Fibroblast of skin of right biceps (primary cell): ENCODE results near the gene STAMBP.
A peak's percentile ranks its signal among the peaks of the same experiment; 100 is the strongest.

Source experiments
- DNase-seq: peaks from one replicate; pipeline ENCODE4 v3.0.0-alpha.2; 2013

The STAMBP gene

GRCh38 chr2:73908689-73909652 lies 80.2 kb downstream of the STAMBP start:
- no peak for DNase-seq

GRCh38 chr2:73910873-73911547 lies 82.2 kb downstream of the STAMBP start:
- no peak for DNase-seq

DNA sequence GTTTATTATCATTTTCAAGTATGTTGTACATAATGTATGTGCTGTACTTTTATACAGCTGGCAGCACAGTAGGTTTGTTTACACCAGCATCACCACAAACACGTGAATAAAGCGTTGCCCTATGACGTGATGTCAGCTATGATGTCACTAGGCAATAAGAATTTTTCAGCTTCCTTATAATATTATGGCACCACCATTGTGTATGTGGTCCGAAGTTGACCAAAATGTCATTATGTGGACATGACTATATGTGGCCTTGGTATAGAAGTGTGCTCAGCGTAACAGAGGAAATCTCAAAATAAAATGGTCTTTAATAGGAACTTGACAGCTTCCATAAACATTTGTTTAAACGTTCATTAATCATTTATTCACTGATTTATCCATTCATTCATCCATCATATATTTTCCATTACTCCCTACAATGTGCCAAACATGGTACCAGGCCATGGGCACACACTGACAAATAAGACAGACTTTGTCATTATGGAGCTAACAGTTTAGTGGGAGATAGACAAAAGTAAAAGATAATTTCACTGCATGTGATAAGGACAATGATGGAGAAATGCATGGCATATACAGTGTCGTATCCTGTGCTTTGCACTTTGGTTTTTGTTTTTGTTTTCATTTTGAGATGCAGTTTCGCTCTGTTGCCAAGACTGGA lies 82.9 kb downstream of the STAMBP start:
- no peak for DNase-seq

- DNase-seq, result no peak
Observed at GRCh38 chr2:73913414-73914054, 84.8 kb downstream of the STAMBP start.

- DNase-seq, result no peak
Observed at GRCh38 chr2:73914667-73915066, 85.9 kb downstream of the STAMBP start.

GRCh38 chr2:73915437-73915993 lies 86.8 kb downstream of the STAMBP start:
- no peak for DNase-seq

GRCh38 chr2:73916666-73917065 lies 87.9 kb downstream of the STAMBP start:
- no peak for DNase-seq

GRCh38 chr2:73917296-73917695 lies 88.5 kb downstream of the STAMBP start:
- DNase-seq, result no peak

- no peak for DNase-seq
Observed at GRCh38 chr2:73917696-73918207, 89.0 kb downstream of the STAMBP start.

GRCh38 chr2:73918856-73919255 lies 90.1 kb downstream of the STAMBP start:
- DNase-seq, result no peak

- DNase-seq, result no peak
Observed at GRCh38 chr2:73919596-73920228, 91.0 kb downstream of the STAMBP start.

DNA sequence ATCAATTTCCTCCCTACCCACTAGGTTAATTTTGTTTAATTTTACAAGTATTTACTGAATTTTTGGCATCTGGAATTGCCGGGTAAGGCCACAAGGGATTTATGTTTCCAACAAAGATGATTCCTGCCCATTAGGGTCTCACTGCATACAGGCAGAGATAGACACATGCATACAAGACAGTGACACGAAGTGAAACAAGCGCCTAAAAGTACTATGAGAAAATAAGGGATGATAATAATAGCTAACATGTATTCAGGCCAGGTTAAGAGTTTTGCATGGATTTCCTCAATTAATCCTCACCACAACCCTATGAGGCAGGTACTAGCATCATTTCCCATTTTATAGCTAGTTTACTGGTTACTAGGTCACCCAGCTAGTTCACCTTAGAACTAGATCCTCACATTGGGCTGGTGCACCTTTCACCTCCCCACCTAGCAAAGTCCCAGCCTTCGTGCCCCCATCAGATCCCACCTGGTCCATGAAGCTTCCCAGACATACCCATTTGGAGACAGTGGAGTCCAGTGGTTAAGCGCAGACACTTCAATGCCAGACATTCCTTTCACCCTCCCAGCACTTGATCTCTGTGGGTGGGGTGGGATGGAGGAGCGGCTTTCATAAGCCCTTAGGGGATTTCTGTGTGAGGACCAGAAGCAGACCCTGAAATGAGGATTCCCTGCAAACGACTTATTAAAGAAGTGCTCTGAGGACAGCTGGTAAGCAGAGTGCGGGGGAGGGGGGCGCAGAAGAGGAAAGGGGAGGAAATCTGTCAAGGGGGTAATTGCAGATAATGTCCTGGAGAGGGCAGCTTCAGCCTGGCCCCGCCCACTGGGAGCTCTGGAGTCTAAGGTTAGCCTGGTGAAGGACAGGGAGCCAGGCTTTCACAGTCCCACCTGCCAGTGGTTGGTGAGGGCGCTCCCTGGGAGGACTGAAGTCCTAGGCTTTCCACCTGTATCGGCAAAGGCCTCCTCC lies 92.1 kb downstream of the STAMBP start:
- peak; percentile 22 for DNase-seq

DNA sequence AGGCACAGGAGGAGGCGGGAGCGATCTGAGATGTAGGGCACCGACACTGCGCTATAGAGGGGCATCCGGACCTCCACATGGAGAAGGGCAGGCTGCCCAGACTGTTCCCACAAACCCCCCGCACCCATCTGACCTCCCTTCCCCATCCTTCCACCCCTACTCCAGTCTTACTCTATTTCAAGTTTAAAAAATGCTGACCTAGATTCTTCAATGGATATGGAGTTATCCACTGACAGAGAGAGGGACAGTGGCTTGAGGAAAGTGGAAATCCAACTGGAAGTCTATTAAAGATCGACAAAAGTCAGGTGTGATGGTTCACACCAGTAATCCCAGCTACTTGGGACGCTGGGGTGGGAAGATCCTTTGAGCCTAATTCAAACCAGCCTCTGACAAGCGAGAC lies 92.8 kb downstream of the STAMBP start:
- no peak for DNase-seq

DNA sequence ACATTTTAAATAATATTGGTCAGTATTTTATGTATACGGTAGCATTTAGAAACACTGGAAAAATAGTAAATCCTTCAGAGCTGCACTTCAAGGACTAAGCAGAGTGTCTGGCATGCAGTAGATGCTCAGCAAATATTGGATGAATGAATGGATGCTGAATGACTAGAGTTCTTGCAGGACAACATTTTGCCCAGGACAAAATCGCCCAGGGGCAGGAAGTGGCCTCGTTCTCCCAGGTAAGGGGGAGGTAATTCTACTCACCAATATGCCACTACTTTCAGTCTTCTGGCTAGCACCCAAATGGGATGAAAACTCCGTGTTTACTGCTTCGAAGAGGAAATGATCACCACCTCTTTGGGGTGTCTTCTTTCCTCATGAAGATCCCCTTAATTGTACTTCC lies 93.9 kb downstream of the STAMBP start:
- no peak for DNase-seq
